ENCODE measurements around the gene AIMP2.
"Not testable (repeated sequence)": the region's sequence is repeated elsewhere in the genome, so short reads cannot be mapped to it uniquely, and the experiment has no call there.

DNA sequence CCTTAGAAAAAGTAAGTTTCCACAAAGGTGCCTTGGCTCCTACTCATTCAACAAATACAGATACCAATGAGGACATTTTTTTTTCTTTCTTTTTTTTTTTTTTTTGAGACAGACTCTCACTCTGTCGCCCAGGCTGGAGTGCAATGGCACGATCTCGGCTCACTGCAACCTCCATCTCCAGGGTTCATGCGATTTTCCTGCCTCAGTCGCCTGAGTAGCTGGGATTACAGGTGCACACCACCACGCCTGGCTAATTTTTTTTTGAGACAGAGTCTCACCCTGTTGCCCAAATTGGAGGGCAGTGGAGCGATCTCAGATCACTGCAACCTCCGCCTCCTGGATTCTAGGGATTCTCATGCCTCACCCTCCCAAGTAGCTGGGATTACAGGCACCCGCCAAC is 42.1 kb downstream of the AIMP2 start:
- TF ChIP-seq, protein P1, sequence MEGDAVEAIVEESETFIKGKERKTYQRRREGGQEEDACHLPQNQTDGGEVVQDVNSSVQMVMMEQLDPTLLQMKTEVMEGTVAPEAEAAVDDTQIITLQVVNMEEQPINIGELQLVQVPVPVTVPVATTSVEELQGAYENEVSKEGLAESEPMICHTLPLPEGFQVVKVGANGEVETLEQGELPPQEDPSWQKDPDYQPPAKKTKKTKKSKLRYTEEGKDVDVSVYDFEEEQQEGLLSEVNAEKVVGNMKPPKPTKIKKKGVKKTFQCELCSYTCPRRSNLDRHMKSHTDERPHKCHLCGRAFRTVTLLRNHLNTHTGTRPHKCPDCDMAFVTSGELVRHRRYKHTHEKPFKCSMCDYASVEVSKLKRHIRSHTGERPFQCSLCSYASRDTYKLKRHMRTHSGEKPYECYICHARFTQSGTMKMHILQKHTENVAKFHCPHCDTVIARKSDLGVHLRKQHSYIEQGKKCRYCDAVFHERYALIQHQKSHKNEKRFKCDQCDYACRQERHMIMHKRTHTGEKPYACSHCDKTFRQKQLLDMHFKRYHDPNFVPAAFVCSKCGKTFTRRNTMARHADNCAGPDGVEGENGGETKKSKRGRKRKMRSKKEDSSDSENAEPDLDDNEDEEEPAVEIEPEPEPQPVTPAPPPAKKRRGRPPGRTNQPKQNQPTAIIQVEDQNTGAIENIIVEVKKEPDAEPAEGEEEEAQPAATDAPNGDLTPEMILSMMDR (IDR thresholded peaks at IDR 0.05; ENCODE audit: borderline replicate concordance, extremely low read depth, low read length, poor library complexity, severe bottlenecking), result not testable (repeated sequence)
- not testable (repeated sequence) for TF ChIP-seq EZH2 (IDR thresholded peaks at IDR 0.05; ENCODE audit: borderline replicate concordance, low read depth, low read length, severe bottlenecking)
